Inflammatory macrophage treated with lipopolysaccharide for 1 hour (primary cell): ENCODE results near the gene GLIPR2.
"Not testable (repeated sequence)": the region's sequence is repeated elsewhere in the genome, so short reads cannot be mapped to it uniquely, and the experiment has no call there.

Source experiments
- DNase-seq, 2 donors: peaks; one replicate each; pipeline ENCODE4 v3.0.0-alpha.2; 2020 to 2022

Gene GLIPR2

GRCh38 chr9:36145970-36146369 is 9.4 kb downstream of the GLIPR2 start:
- no peak for DNase-seq

GRCh38 chr9:36146651-36147050 is 10.1 kb downstream of the GLIPR2 start:
- no peak for DNase-seq

GRCh38 chr9:36147441-36148175 is 11.1 kb downstream of the GLIPR2 start:
- no peak for DNase-seq

GRCh38 chr9:36148311-36149051 is 11.9 kb downstream of the GLIPR2 start:
- DNase-seq: peak; percentile 83 to 86

DNA sequence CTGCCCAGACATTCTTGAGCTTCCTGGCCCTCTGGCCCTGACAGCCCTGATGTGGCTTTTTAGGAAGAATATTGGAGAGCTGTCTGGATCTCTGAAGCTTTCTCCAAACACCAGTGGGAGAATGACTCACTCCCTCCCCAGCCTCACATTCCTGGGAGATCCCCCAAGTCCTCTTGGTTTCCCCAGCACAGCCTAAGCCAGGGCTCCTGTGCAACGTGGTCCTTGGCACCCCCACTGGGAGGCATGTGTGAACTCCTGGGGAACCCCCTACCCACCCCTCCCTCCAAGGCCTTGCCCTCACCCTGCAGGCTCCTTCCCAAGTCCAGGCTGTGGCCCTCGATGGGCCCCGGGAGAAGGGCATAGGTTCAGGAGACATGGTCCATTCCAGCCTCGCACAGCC is 12.7 kb downstream of the GLIPR2 start:
- peak in 1 of 2 donors; percentile 69 for DNase-seq

DNA sequence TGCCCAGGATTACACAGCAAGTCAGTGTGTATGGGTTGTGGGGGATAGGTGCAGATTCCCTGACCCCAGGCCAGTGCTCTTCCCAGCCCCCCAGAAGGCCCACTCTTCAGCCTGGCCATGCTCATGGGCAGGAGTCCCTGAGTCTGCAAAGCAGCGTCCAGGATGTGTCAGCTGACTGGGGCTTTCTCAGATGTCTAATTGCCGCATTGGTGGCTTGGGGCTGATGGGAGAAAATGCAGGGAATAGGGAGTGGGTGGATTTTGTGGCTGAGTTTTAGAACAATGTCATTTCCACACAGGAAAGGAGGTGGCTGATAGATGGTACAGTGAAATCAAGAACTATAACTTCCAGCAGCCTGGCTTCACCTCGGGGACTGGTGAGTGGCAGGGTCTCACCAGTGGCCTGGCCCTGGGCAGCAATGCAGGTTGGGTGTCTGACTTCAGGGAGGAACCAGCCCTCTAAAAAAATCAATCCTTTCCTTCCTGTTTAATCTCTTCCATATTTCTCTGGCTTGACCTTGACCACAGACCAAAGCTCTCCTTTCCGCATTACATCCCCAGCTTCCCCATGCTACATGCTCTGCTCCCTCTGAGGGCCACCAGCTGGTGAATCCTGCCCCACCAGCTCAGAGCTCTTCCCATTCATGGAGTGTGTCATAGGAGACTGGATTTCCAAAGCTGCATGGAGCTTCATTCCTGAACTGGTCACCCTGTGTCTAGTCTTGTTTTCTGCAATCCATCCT is 14.2 kb downstream of the GLIPR2 start:
- DNase-seq: peak; percentile 65 to 88

GRCh38 chr9:36151316-36152210 is 15.0 kb downstream of the GLIPR2 start:
- DNase-seq: peak; percentile 83 to 84

GRCh38 chr9:36152741-36153438 is 16.4 kb downstream of the GLIPR2 start:
- DNase-seq: peak in 1 of 2 donors; percentile 40

GRCh38 chr9:36153746-36154145 is 17.2 kb downstream of the GLIPR2 start:
- DNase-seq: no peak

DNA sequence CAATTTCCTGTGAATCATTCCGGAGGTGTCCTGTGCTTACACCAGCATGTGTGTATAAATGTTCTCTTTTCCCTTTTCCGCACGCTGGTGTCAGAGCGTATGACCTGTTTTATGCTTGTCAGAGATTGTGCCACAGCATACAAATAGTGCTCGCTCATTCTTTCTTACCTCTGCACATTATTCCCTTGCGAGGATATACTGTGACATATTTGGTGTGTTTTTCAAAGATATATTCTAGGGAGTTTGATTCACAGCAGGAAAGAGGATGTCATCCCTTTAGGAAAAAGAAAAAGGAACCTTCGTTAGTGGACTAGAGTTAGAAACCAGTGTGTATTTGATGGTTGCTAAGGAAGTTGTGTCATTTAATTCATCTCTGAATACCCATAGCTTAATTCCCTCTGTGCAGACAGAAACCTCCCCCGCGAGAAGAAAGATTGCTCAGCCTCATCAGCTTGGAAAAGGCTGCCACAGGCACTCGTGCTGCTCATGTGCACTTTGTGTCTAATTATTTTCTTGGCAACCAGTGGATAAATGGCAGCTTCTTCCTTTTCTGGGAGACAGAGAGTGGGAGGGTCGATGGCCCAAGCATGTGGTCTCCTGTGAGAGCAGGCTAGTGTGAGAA is 17.9 kb downstream of the GLIPR2 start:
- peak; percentile 89 to 98 for DNase-seq

DNA sequence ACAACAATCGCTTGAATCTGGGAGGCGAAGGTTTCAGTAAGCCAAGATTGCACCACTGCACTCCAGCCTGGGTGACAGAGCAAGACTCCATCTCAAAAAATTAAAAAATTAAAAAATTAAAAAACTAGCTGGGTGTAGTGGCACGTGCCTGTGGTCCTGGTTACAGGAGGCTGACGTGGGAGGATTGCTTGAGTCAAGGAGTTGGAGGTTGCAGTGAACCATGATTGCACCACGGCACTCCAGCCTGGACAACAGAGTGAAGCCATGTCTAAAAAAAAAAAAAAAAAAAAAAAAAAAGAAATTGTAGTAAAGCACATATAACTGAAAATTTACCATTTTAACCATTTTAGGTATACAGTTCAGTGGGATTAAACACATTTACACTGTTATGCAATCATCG is 19.6 kb downstream of the GLIPR2 start:
- DNase-seq: no peak

DNA sequence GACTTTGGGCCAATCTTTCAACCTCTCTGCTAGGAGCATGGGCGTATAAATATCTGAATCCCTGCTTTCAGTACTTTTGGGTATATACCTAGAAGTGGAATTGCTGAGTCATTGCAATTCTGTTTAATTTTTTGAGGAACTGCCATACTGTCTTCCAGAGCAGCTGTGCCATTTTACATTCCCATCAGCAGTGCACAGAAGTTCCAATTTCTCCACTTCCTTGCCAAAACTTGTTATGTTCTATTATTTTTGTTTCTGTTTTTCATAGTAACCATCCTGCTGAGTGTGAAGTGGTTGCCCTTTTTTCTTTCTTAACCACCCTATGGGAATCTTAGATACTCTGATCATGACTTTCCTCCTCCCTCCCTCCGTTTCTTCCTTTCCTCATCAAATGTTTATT is 21.6 kb downstream of the GLIPR2 start:
- peak; percentile 39 to 40 for DNase-seq

- no peak for DNase-seq
Observed at GRCh38 chr9:36158917-36159316, 22.4 kb downstream of the GLIPR2 start.

DNA sequence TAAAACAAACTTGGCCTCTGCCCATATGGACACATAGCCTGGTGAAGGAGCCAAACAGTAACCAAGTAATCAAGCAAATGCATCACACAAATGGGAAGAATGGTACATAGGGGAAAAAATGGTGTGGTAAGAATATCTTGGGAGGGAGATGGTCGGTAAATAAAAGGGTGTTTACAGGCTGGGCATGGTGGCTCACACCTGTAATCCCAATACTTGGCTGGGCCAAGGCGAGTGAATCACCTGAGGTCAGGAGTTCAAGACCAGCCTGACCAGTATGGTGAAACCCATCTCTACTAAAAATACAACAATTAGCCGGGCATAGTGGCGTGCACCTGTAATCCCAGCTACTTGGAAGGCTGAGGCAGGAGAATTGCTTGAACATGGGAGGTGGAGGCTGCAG is 23.0 kb downstream of the GLIPR2 start:
- not testable (repeated sequence) for DNase-seq

- DNase-seq: not testable (repeated sequence)
Observed at GRCh38 chr9:36160126-36160525, 23.6 kb downstream of the GLIPR2 start.

DNA sequence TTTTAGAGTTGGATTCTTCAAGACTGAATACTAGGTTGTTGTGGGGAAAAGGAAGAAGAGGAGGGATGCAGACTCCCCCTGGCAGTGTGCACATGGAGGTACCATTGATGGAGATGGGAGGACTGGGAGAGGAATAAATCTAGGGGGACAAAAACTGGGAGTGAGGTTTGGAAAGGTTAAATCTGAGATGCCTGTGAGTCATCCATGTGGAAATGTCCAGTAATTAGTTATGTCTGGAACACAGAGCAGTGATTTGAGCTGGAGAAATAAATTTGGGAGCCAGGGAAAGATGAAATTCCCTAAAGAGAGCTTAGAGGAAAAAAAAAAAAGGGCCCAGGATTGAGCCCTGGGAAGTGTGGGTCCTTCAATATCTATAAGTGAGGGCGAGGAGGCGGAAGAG is 24.7 kb downstream of the GLIPR2 start:
- DNase-seq: no peak

GRCh38 chr9:36162211-36162738 is 25.7 kb downstream of the GLIPR2 start:
- no peak for DNase-seq

DNA sequence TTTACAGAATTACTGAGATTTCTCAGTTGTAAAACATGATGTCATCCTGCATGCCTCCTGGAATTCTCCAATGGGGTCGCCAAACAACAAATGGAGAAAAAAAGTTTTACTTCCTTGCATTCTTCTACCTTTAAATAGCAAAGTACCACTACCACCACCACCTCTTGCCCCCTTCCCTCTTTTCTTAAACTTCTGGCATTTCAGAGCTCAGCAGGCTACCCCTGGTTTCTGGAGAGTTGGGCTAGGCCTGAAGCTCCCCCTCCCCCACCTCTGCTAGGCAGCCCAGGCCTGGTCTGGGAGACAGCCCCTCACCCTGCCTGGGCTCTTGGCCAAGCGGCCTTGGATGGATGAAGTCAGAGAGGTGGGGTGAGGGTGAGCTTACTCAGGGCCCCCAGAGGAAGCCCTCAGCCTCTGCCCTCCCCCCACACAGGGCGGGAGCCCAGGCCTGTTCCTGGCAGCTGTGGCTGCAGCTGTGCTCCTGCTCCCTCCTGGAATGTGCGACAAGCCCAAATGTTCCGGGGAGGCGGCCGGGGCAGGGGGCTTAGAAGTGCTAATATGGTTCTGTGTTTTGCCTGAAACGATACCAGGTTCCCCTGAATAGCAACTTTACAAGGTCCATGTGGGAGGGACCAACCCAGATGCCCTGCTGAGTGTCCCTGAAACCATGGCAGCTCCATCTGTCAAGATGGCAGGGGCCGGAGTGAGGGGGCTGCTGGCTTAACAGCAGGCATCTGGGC is 26.7 kb downstream of the GLIPR2 start:
- no peak for DNase-seq

- DNase-seq: no peak
Observed at GRCh38 chr9:36163786-36164170, 27.2 kb downstream of the GLIPR2 start.

DNA sequence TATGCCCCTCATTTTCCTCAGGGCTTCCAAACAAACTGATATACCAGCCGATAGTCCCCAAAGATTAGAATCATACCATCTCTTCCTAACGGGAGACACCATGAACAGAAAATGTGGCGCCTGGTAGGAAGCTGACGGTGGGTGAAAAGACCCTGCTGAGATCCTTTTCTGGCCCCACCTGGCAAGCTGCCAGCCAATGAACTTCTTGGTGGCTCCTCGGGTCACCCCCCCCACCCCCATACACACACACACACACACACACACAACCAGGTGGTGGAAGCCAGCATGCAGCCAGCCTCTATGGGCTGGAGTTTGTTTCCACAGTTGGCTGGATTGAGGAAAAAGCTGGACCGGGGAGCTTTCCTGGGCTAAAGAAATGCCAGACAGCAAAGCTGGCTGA is 27.8 kb downstream of the GLIPR2 start:
- DNase-seq: no peak
